Endothelial cell of umbilical vein (primary cell): ENCODE results near the gene NAV2. TPM values are rescaled to one million over a fixed set of nuclear protein-coding genes. Genes with fewer than 3 reads are reported as not detected.

Source experiments
- BruUV-seq: library from RNA; stranded (reverse); fragments of 400-500 nt; replicated peaks from 2 replicates; lab custom pipeline; 2021; lab: Mats Ljungman, UMichigan
- CTCF ChIA-PET: fragments of 300-600, 350-600 bp; sonication (Branson Sonifier 250); formaldehyde crosslinking; loops from one replicate; lab custom pipeline; 2021; ENCODE audit warnings: antibody characterized with exemption, inconsistent platforms; lab: Charles Lee
- POLR2A ChIA-PET: fragments of 300-600, 350-600 bp; sonication (Branson Sonifier 250); formaldehyde crosslinking; loops from one replicate; lab custom pipeline; 2021; ENCODE audit warnings: antibody characterized with exemption, inconsistent platforms; lab: Charles Lee
- DNase-seq: peaks from one replicate; pipeline ENCODE4 v3.0.0-alpha.2; 2011; ENCODE audit warnings: low read depth, low spot score
- FAIRE-seq: peaks from 2 replicates; lab custom pipeline; 2011; peaks lifted over from hg19 to GRCh38; lab: Jason Lieb, UNC
- H2AFZ ChIP-seq: 2 replicates; pipeline ENCODE4 v1.6.0; 2012; ENCODE audit warnings: low read depth, low read length, control low read depth, inconsistent platforms
- H3K27ac ChIP-seq: 2 replicates; pipeline ENCODE4 v1.5.1; 2011; ENCODE audit warnings: low read depth, mild to moderate bottlenecking, control low read depth, low read length, moderate library complexity; ENCODE audit not compliant: insufficient read depth
- H3K27me3 ChIP-seq, 2 experiments: 2 replicates each; pipeline versions ENCODE4 v1.6.0 to v1.6.1; 2011; ENCODE audit warnings: low read length in 2 of 2, mixed read lengths in 1 of 2; ENCODE audit not compliant: control insufficient read depth in 2 of 2, insufficient read depth in 2 of 2
- H3K36me3 ChIP-seq, 2 experiments: 2 replicates in 1 of 2; 3 replicates in 1 of 2; pipeline ENCODE4 v1.5.1; 2011; ENCODE audit warnings: low read length in 2 of 2, mild to moderate bottlenecking in 1 of 2, moderate library complexity in 1 of 2; ENCODE audit not compliant: control insufficient read depth in 2 of 2, insufficient read depth in 2 of 2; ENCODE audit errors: extremely low read depth in 1 of 2
- H3K4me1 ChIP-seq: 3 replicates; pipeline ENCODE4 v1.5.1; 2011; ENCODE audit warnings: mild to moderate bottlenecking, low read length; ENCODE audit not compliant: control insufficient read depth, insufficient read depth; ENCODE audit errors: extremely low read depth
- H3K4me2 ChIP-seq: 2 replicates; pipeline ENCODE4 v1.6.1; 2011; ENCODE audit warnings: low read length, control low read depth, mixed read lengths; ENCODE audit not compliant: insufficient read depth
- H3K4me3 ChIP-seq, 3 experiments: fragments of 200-600 bp in 1 of 3; sonication (generic), shearing (Covaris generic) in 1 of 3; replicated peaks in 1 of 3; 2 replicates each; pipeline ENCODE4 v1.5.1; 2011 to 2016; ENCODE audit warnings: control low read depth in 3 of 3, low read length in 3 of 3, mild to moderate bottlenecking in 2 of 3, inconsistent platforms in 1 of 3, low read depth in 1 of 3, moderate library complexity in 1 of 3; ENCODE audit not compliant: insufficient read depth in 1 of 3
- H3K79me2 ChIP-seq: 2 replicates; pipeline ENCODE4 v1.6.0; 2012; ENCODE audit warnings: low read length, inconsistent platforms; ENCODE audit not compliant: control insufficient read depth, insufficient read depth
- H3K9ac ChIP-seq: replicated peaks from 2 replicates; pipeline ENCODE3; 2011; ENCODE audit warnings: low read length, control low read depth; ENCODE audit not compliant: insufficient read depth; ENCODE audit errors: extremely low read depth
- H3K9me1 ChIP-seq: replicated peaks from 3 replicates; pipeline ENCODE4 v1.6.0; 2011; ENCODE audit warnings: mild to moderate bottlenecking, low read length; ENCODE audit not compliant: control insufficient read depth, insufficient read depth; ENCODE audit errors: extremely low read depth
- H3K9me3 ChIP-seq: replicated peaks from 2 replicates; pipeline ENCODE4 v1.5.1; 2012; ENCODE audit warnings: low read length, inconsistent platforms; ENCODE audit not compliant: control insufficient read depth, insufficient read depth
- H4K20me1 ChIP-seq: replicated peaks from 2 replicates; pipeline ENCODE3; 2011; ENCODE audit warnings: mild to moderate bottlenecking, low read length; ENCODE audit not compliant: control insufficient read depth, insufficient read depth; ENCODE audit errors: extremely low read depth
- EZH2 ChIP-seq: IDR thresholded peaks from 2 replicates; pipeline ENCODE4 v1.6.1; 2012; ENCODE audit warnings: borderline replicate concordance, low read depth, mild to moderate bottlenecking, moderate library complexity, low read length, inconsistent platforms; ENCODE audit not compliant: severe bottlenecking
- FOS ChIP-seq: IDR thresholded peaks from 2 replicates; pipeline ENCODE4 v1.6.1; 2011; ENCODE audit warnings: mild to moderate bottlenecking, low read length, moderate library complexity, borderline replicate concordance; ENCODE audit not compliant: insufficient read depth
- GATA2 ChIP-seq: IDR thresholded peaks from 2 replicates; pipeline ENCODE4 v1.7.0; 2011; ENCODE audit warnings: low read depth, mild to moderate bottlenecking, moderate library complexity, mixed read lengths, low read length; ENCODE audit not compliant: insufficient read length, insufficient read depth
- JUN ChIP-seq: IDR thresholded peaks from 2 replicates; pipeline ENCODE4 v1.6.1; 2011; ENCODE audit warnings: borderline replicate concordance, low read depth; ENCODE audit not compliant: insufficient read length, insufficient read depth
- MYC ChIP-seq: IDR thresholded peaks from one replicate; pipeline ENCODE4 v1.6.1; 2011; ENCODE audit warnings: mild to moderate bottlenecking, low read depth, low read length
- POLR2A ChIP-seq: IDR thresholded peaks from 2 replicates; pipeline ENCODE4 v1.6.1; 2012; ENCODE audit warnings: low read depth, mild to moderate bottlenecking, control low read depth, low read length
- POLR2AphosphoS5 ChIP-seq: IDR thresholded peaks from 2 replicates; pipeline ENCODE4 v1.6.1; 2012; ENCODE audit warnings: low read depth, mild to moderate bottlenecking, control low read depth, low read length, moderate library complexity; ENCODE audit not compliant: insufficient read depth
- dilution Hi-C: fragments of 300-500 bp; cut with MboI; formaldehyde crosslinking; loops from one replicate; pipeline ENCODE4 v1.15.0; 2019; ENCODE audit warnings: low sequenced_read_pairs; ENCODE audit not compliant: extremely low pct_ligation_motif_present
- intact Hi-C: fragments of 100-400 bp; cut with micrococcal nuclease; formaldehyde crosslinking; loops from one replicate; pipeline ENCODE4 v1.10.0; 2022
- polyA plus RNA-seq, 4 experiments: library from polyadenylated mRNA; depleted of rRNA in 3 of 4; stranded (reverse) in 3 of 4; unstranded in 1 of 4; fragments of >200 nt; gene quantifications; 2 replicates each; pipeline versions ENCODE4 v1.2.1 to v1.2.3, GENCODE V29; 2011 to 2012; ENCODE audit warnings: missing spikeins in 1 of 4
- total RNA-seq: library from RNA; stranded (reverse); gene quantifications from 2 replicates; pipeline ENCODE4 v1.2.3, GENCODE V29; 2021
- TF ChIP-seq, protein P1 (sequence below): IDR thresholded peaks from 2 replicates; pipeline ENCODE4 v1.6.1; 2011; ENCODE audit not compliant: insufficient read depth, insufficient read length
- TF ChIP-seq, protein P2 (sequence below), 2 donors: IDR thresholded peaks; 1 replicate in 1 of 2; 2 replicates in 1 of 2; pipeline ENCODE4 v1.5.1; 2011; ENCODE audit warnings: low read length in 2 of 2, mild to moderate bottlenecking in 2 of 2, moderate library complexity in 2 of 2, control low read depth in 1 of 2, inconsistent platforms in 1 of 2, low read depth in 1 of 2; ENCODE audit not compliant: insufficient read depth in 1 of 2; ENCODE audit errors: extremely low read depth in 1 of 2

NAV2 gene
- total and polyA plus RNA-seq, 2 donors (not counting 3 experiments of a cell fraction or from before 2014, with no cell fraction given), result 10.9 to 68.0 TPM

DNA sequence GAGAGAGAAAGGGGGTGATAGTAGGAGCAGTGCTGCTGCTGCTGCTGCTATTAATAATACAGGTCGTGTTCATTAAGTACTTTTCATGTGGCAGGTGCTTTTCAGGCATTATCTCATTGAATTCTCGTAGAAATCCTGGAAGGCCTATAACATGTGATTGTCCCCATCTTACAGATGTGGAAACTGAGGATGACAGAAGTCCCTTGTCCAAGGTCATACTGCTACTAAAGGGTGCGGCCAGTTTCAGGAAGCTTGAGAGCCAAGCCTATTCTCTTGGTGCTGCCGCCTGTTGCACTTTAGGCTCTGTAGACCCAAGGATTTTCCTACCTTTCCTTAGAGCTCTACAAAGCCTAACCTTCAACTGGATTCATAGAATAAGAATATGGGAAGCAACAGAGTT, 254.3 kb downstream of the NAV2 start:
- intact Hi-C loops, result no loop called here

More for the DNA sequence above, 254.3 kb downstream of the NAV2 start:
- Histone ChIP-seq H3K27me3 (no peaks in the 10 kb centered on the region), H4K20me1 (no peaks in the 10 kb centered on the region), H3K9me1 (no peaks in the 10 kb centered on the region), H3K36me3 (peaks cover 0 to 3% of the 10 kb centered on the region in 2 experiments), H3K27ac (no peak overlapping the region), H3K9ac (no peak overlapping the region), H3K4me2 (no peak overlapping the region), H3K4me1 (no peaks in the 10 kb centered on the region), H3K4me3 (no peak overlapping the region), H3K79me2 (peaks cover 2% of the 10 kb centered on the region), H3K9me3 (no peaks in the 10 kb centered on the region), H2AFZ (no peak overlapping the region)
- no peak for DNase-seq
- ChIA-PET POLR2A (no interaction called here), CTCF (no interaction called here)
- dilution Hi-C loops, result no loop called here
- TF ChIP-seq, protein P1, sequence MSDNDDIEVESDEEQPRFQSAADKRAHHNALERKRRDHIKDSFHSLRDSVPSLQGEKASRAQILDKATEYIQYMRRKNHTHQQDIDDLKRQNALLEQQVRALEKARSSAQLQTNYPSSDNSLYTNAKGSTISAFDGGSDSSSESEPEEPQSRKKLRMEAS, result no peak
- TF ChIP-seq, protein P2, sequence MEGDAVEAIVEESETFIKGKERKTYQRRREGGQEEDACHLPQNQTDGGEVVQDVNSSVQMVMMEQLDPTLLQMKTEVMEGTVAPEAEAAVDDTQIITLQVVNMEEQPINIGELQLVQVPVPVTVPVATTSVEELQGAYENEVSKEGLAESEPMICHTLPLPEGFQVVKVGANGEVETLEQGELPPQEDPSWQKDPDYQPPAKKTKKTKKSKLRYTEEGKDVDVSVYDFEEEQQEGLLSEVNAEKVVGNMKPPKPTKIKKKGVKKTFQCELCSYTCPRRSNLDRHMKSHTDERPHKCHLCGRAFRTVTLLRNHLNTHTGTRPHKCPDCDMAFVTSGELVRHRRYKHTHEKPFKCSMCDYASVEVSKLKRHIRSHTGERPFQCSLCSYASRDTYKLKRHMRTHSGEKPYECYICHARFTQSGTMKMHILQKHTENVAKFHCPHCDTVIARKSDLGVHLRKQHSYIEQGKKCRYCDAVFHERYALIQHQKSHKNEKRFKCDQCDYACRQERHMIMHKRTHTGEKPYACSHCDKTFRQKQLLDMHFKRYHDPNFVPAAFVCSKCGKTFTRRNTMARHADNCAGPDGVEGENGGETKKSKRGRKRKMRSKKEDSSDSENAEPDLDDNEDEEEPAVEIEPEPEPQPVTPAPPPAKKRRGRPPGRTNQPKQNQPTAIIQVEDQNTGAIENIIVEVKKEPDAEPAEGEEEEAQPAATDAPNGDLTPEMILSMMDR (IDR thresholded peaks at IDR 0.05; ENCODE audit: extremely low read depth in 1 of 2, insufficient read depth in 1 of 2, low read depth in 1 of 2, low read length in 2 of 2), result no peak
- TF ChIP-seq EZH2, result no peak
- no peak for TF ChIP-seq FOS
- TF ChIP-seq POLR2A, result no peak
- TF ChIP-seq JUN, result no peak
- no peak for TF ChIP-seq GATA2
- no peak for TF ChIP-seq MYC
- no peak for TF ChIP-seq POLR2AphosphoS5
- no peak for FAIRE-seq
- no TSS peak for BruUV-seq
